Measurements from ENCODE around the gene UNC13A. TPM values are rescaled to one million over a fixed set of nuclear protein-coding genes. Genes with fewer than 3 reads are reported as not detected.

The UNC13A gene
- total RNA-seq, 1 experiment from 2014 or later: 41.1 TPM

DNA sequence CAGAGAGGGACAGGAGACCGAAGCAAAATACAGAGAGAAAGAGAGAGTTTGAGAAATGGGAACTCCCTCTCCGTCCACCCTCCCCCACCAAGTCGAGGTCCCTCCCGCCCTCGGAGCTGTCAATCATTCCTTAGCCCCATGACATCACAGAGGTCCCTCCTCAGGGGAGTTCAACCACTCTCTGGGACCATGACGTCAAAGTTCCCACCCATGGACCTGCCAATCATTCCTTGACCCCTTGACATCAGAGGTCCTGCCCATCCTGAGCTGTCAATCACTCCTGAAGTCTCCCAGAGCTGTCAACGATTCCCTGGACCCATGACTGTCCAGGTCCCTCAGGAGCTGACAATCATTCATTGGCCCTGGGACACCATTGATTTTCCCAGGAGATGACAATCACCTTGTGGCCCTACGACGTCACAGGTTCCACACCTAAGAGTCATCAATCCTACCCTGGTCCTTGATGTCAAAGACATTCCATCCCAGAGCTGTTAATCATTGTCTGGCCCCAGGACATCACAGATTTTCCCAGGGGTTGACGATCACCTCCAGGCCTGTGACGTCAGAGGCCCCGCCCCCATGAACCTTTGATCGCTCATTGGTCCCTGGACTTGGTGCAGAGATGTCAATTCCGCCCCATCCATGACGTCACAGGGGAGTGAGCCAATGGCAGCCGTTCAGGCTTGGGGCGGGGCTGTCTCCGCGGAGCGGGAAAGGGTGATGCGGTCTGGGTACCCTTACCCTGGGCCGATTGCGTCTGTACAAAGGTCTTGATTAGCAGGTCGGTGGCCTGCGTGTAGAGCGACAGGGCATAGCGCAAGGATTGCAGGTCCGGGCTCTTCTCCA lies 71.0 kb downstream of the UNC13A start:
- ChIA-PET POLR2A (no interaction called here), CTCF (interaction anchor here (0.6 to 3.0 kb wide), 3 partner anchors 11 to 69 kb away, joined by 3 to 21 read pairs (median 4); no protein-coding TSS in a partner anchor)

GRCh38 chr19:17616686-17616960 lies 71.5 kb downstream of the UNC13A start:
- peaks cover 35% of the 10 kb centered on the region for H3K36me3 Mint-ChIP-seq
- peak overlapping the region; percentile 85; the same call in 1 of the 2 replicates for H3K27ac Mint-ChIP-seq
- no peak for TF ChIP-seq USF1 (CRISPR knock-in tag; IDR thresholded peaks at IDR 0.05)
- TF ChIP-seq, protein P1, sequence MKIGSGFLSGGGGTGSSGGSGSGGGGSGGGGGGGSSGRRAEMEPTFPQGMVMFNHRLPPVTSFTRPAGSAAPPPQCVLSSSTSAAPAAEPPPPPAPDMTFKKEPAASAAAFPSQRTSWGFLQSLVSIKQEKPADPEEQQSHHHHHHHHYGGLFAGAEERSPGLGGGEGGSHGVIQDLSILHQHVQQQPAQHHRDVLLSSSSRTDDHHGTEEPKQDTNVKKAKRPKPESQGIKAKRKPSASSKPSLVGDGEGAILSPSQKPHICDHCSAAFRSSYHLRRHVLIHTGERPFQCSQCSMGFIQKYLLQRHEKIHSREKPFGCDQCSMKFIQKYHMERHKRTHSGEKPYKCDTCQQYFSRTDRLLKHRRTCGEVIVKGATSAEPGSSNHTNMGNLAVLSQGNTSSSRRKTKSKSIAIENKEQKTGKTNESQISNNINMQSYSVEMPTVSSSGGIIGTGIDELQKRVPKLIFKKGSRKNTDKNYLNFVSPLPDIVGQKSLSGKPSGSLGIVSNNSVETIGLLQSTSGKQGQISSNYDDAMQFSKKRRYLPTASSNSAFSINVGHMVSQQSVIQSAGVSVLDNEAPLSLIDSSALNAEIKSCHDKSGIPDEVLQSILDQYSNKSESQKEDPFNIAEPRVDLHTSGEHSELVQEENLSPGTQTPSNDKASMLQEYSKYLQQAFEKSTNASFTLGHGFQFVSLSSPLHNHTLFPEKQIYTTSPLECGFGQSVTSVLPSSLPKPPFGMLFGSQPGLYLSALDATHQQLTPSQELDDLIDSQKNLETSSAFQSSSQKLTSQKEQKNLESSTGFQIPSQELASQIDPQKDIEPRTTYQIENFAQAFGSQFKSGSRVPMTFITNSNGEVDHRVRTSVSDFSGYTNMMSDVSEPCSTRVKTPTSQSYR (CRISPR knock-in tag; IDR thresholded peaks at IDR 0.05): no peak
- TF ChIP-seq PRRX2 (CRISPR knock-in tag; IDR thresholded peaks at IDR 0.05): no peak
- no peak for TF ChIP-seq ZBTB21 (CRISPR knock-in tag; IDR thresholded peaks at IDR 0.05; ENCODE audit: borderline replicate concordance)
- TF ChIP-seq, protein P2, sequence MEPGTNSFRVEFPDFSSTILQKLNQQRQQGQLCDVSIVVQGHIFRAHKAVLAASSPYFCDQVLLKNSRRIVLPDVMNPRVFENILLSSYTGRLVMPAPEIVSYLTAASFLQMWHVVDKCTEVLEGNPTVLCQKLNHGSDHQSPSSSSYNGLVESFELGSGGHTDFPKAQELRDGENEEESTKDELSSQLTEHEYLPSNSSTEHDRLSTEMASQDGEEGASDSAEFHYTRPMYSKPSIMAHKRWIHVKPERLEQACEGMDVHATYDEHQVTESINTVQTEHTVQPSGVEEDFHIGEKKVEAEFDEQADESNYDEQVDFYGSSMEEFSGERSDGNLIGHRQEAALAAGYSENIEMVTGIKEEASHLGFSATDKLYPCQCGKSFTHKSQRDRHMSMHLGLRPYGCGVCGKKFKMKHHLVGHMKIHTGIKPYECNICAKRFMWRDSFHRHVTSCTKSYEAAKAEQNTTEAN (CRISPR knock-in tag; IDR thresholded peaks at IDR 0.05): no peak
- no peak for TF ChIP-seq GTF2I (CRISPR knock-in tag; conservative IDR thresholded peaks at IDR 0.05)
- no peak for ATAC-seq
- H3K4me3 Mint-ChIP-seq: 0 out of 2 replicates have a peak overlapping the region, but pooled peaks have one; percentile 12
- peaks cover 9% of the 10 kb centered on the region for H3K4me1 Mint-ChIP-seq
- H3K9me3 Mint-ChIP-seq: peaks cover 1% of the 10 kb centered on the region
- ChIA-PET POLR2A (no interaction called here), CTCF (interaction anchor here (0.6 to 3.0 kb wide), 3 partner anchors 11 to 70 kb away, joined by 3 to 21 read pairs (median 4); no protein-coding TSS in a partner anchor)
- no peaks in the 10 kb centered on the region for H3K27me3 Mint-ChIP-seq (ENCODE audit: low read depth)
- no peak for DNase-seq (ENCODE audit: low spot score)

More for the DNA sequence above, 71.0 kb downstream of the UNC13A start:
- Mint-ChIP-seq H3K27me3 (ENCODE audit: low read depth) (no peaks in the 10 kb centered on the region), H3K9me3 (peaks cover 4% of the 10 kb centered on the region), H3K4me1 (peaks cover 9% of the 10 kb centered on the region), H3K36me3 (peaks cover 36% of the 10 kb centered on the region), H3K27ac (peak overlapping the region; percentile 85), H3K4me3 (0 out of 2 replicates have a peak overlapping the region, but pooled peaks have one; percentile 25)
- DNase-seq (ENCODE audit: low spot score): peak; percentile 81
- ATAC-seq: peak; percentile 89
- no peak for TF ChIP-seq ESRRA (CRISPR knock-in tag; IDR thresholded peaks at IDR 0.05; ENCODE audit: borderline replicate concordance)
- TF ChIP-seq NFYB (CRISPR knock-in tag; conservative IDR thresholded peaks at IDR 0.05; ENCODE audit: low read depth): peak; percentile 47

DNA sequence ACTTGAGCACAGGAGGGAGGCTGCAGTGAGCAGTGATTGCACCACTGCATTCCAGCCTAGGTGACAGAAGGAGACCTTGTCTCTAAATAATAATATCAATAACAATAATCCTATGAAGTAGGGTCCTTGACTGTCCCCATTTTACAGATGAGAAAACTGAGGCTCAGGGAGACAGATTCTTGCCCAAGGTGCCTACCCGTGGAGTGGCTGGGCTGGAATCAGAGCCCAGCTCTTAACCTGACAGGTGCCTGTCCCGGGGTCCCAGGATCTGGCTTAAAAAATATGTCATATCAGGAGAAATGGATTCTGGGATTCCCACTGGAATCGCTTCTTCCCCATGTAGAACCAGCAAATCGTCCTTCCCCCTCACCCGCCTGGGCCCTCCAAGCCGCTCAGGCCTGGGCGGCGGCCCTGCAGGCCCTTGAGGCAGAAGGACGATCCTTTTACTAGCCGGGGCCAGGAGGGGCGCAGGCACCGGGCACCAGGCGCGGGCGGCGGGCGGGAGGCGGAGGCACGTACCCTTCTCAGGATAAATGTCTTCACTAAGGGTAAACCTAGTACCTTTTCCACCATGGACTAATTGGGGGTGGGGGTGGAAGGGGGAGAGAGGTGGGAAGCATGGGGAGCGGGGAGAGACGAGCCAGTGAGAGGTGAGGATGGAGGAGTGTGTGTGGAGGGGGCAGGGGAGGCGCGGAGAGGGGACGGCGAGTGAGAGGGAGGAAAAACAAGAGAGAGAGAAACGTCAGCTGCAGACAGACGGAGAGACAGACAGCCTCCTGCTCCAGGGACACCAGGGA lies 72.1 kb downstream of the UNC13A start:
- H3K4me1 Mint-ChIP-seq: peaks cover 9% of the 10 kb centered on the region
- ChIA-PET CTCF (interaction anchor here (1.3 to 3.0 kb wide), 3 partner anchors 10 to 120 kb away, joined by 3 to 21 read pairs (median 4); no protein-coding TSS in a partner anchor), POLR2A (no interaction called here)
- no peak overlapping the region for H3K27ac Mint-ChIP-seq
- H3K9me3 Mint-ChIP-seq: no peaks in the 10 kb centered on the region
- H3K36me3 Mint-ChIP-seq: peaks cover 31% of the 10 kb centered on the region
- H3K4me3 Mint-ChIP-seq: 0 out of 2 replicates have a peak overlapping the region, but pooled peaks have one; percentile 12
- DNase-seq (ENCODE audit: low spot score): no peak
- no peak for ATAC-seq
- no peaks in the 10 kb centered on the region for H3K27me3 Mint-ChIP-seq (ENCODE audit: low read depth)
- TF ChIP-seq, protein P3, sequence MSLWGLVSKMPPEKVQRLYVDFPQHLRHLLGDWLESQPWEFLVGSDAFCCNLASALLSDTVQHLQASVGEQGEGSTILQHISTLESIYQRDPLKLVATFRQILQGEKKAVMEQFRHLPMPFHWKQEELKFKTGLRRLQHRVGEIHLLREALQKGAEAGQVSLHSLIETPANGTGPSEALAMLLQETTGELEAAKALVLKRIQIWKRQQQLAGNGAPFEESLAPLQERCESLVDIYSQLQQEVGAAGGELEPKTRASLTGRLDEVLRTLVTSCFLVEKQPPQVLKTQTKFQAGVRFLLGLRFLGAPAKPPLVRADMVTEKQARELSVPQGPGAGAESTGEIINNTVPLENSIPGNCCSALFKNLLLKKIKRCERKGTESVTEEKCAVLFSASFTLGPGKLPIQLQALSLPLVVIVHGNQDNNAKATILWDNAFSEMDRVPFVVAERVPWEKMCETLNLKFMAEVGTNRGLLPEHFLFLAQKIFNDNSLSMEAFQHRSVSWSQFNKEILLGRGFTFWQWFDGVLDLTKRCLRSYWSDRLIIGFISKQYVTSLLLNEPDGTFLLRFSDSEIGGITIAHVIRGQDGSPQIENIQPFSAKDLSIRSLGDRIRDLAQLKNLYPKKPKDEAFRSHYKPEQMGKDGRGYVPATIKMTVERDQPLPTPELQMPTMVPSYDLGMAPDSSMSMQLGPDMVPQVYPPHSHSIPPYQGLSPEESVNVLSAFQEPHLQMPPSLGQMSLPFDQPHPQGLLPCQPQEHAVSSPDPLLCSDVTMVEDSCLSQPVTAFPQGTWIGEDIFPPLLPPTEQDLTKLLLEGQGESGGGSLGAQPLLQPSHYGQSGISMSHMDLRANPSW (CRISPR knock-in tag; conservative IDR thresholded peaks at IDR 0.05; ENCODE audit: low read depth): no peak
- TF ChIP-seq GABPB1 (CRISPR knock-in tag; IDR thresholded peaks at IDR 0.05): no peak
- TF ChIP-seq ELF4 (CRISPR knock-in tag; IDR thresholded peaks at IDR 0.05; ENCODE audit: low read depth): no peak
- no peak for TF ChIP-seq NFATC4 (CRISPR knock-in tag; IDR thresholded peaks at IDR 0.05)
- no peak for TF ChIP-seq GRHL2 (CRISPR knock-in tag; IDR thresholded peaks at IDR 0.05; ENCODE audit: insufficient replicate concordance, severe bottlenecking)
- TF ChIP-seq ZMAT4 (CRISPR knock-in tag; IDR thresholded peaks at IDR 0.05): no peak
- TF ChIP-seq PRRX2 (CRISPR knock-in tag; IDR thresholded peaks at IDR 0.05): no peak
- TF ChIP-seq ATF3 (CRISPR knock-in tag; conservative IDR thresholded peaks at IDR 0.05): no peak

All from WTC11 (cell line).